Keratinocyte (primary cell): Measurements from ENCODE around the gene C12orf75. TPM values are rescaled to one million over a fixed set of nuclear protein-coding genes. Genes with fewer than 3 reads are reported as not detected.

Experiments used
- DNase-seq: peaks from one replicate; pipeline ENCODE4 v3.0.0-alpha.2; 2011; ENCODE audit warnings: low read depth, missing footprints, low spot score
- FAIRE-seq: peaks from 2 replicates; lab custom pipeline; 2011; peaks lifted over from hg19 to GRCh38; lab: Jason Lieb, UNC
- H2AFZ ChIP-seq: 2 replicates; pipeline ENCODE4 v1.6.0; 2012; ENCODE audit warnings: low read length, control low read depth, inconsistent platforms; ENCODE audit not compliant: control insufficient read depth
- H3K27ac ChIP-seq: 2 replicates; pipeline ENCODE4 v1.5.1; 2011; ENCODE audit warnings: low read length; ENCODE audit not compliant: control insufficient read depth, insufficient read depth
- H3K27me3 ChIP-seq: 3 replicates; pipeline ENCODE4 v1.6.0; 2011; ENCODE audit warnings: low read length; ENCODE audit not compliant: control insufficient read depth, insufficient read depth; ENCODE audit errors: extremely low read depth
- H3K36me3 ChIP-seq, 2 experiments: 2 replicates in 1 of 2; 3 replicates in 1 of 2; pipeline ENCODE4 v1.5.1; 2011; ENCODE audit warnings: low read length in 2 of 2, mild to moderate bottlenecking in 1 of 2; ENCODE audit not compliant: control insufficient read depth in 2 of 2, insufficient read depth in 2 of 2; ENCODE audit errors: extremely low read depth in 1 of 2
- H3K4me1 ChIP-seq: 3 replicates; pipeline ENCODE4 v1.5.1; 2011; ENCODE audit warnings: low read length; ENCODE audit not compliant: control insufficient read depth, insufficient read depth; ENCODE audit errors: extremely low read depth
- H3K4me2 ChIP-seq: 3 replicates; pipeline ENCODE4 v1.6.0; 2011; ENCODE audit warnings: low read depth, low read length; ENCODE audit not compliant: control insufficient read depth, insufficient read depth; ENCODE audit errors: extremely low read depth
- H3K4me3 ChIP-seq, 3 experiments: fragments of 200-600 bp in 1 of 3; sonication (generic) in 1 of 3; 2 replicates in 2 of 3; 3 replicates in 1 of 3; pipeline ENCODE4 v1.5.1; 2011 to 2016; ENCODE audit warnings: low read length in 3 of 3, mild to moderate bottlenecking in 3 of 3, control low read depth in 2 of 3, inconsistent platforms in 1 of 3, low read depth in 1 of 3, mixed read lengths in 1 of 3, mixed run types in 1 of 3, moderate library complexity in 1 of 3; ENCODE audit not compliant: control insufficient read depth in 2 of 3, insufficient read depth in 2 of 3; ENCODE audit errors: extremely low read depth in 1 of 3
- H3K79me2 ChIP-seq: 2 replicates; pipeline ENCODE4 v1.6.0; 2012; ENCODE audit warnings: low read length; ENCODE audit not compliant: control insufficient read depth, insufficient read depth
- H3K9ac ChIP-seq: 3 replicates; pipeline ENCODE4 v1.6.0; 2011; ENCODE audit warnings: low read length; ENCODE audit not compliant: control insufficient read depth, insufficient read depth; ENCODE audit errors: extremely low read depth
- H3K9me1 ChIP-seq: 3 replicates; pipeline ENCODE4 v1.6.0; 2011; ENCODE audit warnings: low read length; ENCODE audit not compliant: control insufficient read depth, insufficient read depth; ENCODE audit errors: extremely low read depth
- H3K9me3 ChIP-seq: 2 replicates; pipeline ENCODE4 v1.5.1; 2012; ENCODE audit warnings: low read depth, low read length; ENCODE audit not compliant: control insufficient read depth
- H4K20me1 ChIP-seq: 3 replicates; pipeline ENCODE4 v1.6.0; 2011; ENCODE audit warnings: low read length; ENCODE audit not compliant: control insufficient read depth, insufficient read depth; ENCODE audit errors: extremely low read depth
- CTCF ChIP-seq, 3 experiments: IDR thresholded peaks in 1 of 3; conservative IDR thresholded peaks in 1 of 3; optimal IDR thresholded peaks in 1 of 3; 2 replicates in 2 of 3; 3 replicates in 1 of 3; pipeline versions ENCODE3 to v1.5.1; 2011; ENCODE audit warnings: low read length in 3 of 3, mild to moderate bottlenecking in 3 of 3, moderate library complexity in 2 of 3, control low read depth in 1 of 3, inconsistent platforms in 1 of 3; ENCODE audit not compliant: insufficient read depth in 2 of 3; ENCODE audit errors: extremely low read depth in 1 of 3
- EZH2 ChIP-seq: IDR thresholded peaks from one replicate; pipeline ENCODE4 v1.6.1; 2012; ENCODE audit warnings: inconsistent platforms, mild to moderate bottlenecking, low read length, moderate library complexity
- dilution Hi-C: fragments of 300-500 bp; cut with MboI; formaldehyde crosslinking; loops from one replicate; pipeline ENCODE4 v1.7.0; 2020; ENCODE audit warnings: low sequenced_read_pairs; ENCODE audit not compliant: extremely low pct_ligation_motif_present
- polyA plus RNA-seq, 5 experiments: library from polyadenylated mRNA; depleted of rRNA in 3 of 5; stranded (reverse) in 3 of 5; stranded (forward) in 1 of 5; unstranded in 1 of 5; fragments of >200 nt; gene quantifications; 1 replicate in 1 of 5; 2 replicates in 3 of 5; 3 replicates in 1 of 5; pipeline versions ENCODE4 v1.2.1 to v1.2.3, GENCODE V29; 2011 to 2012; ENCODE audit warnings: missing spikeins in 2 of 5, low read depth in 1 of 5, low replicate concordance in 1 of 5

Gene C12orf75
- polyA plus RNA-seq, 1 donor (not counting 4 experiments of a cell fraction or from before 2014, with no cell fraction given) = 160 TPM

GRCh38 chr12:105329926-105330282 lies 587 bp upstream of the C12orf75 start:
- Histone ChIP-seq H4K20me1 (no peaks in the 10 kb centered on the region), H3K79me2 (peaks cover 26% of the 10 kb centered on the region), H3K4me3 (peak overlapping the region in 1 of 3 experiments; percentile 18), H3K27ac (no peak overlapping the region), H3K9me1 (no peaks in the 10 kb centered on the region), H3K4me1 (peaks cover 43% of the 10 kb centered on the region), H3K9me3 (no peaks in the 10 kb centered on the region), H3K27me3 (no peaks in the 10 kb centered on the region), H3K9ac (no peak overlapping the region), H3K4me2 (peak overlapping the region; percentile 45), H2AFZ (peak overlapping the region; percentile 43), H3K36me3 (no peaks in the 10 kb centered on the region)
- no peak for FAIRE-seq
- no peak for TF ChIP-seq CTCF (optimal IDR thresholded peaks at IDR 0.05 in 1 of 3, IDR thresholded peaks at IDR 0.05 in 1 of 3, conservative IDR thresholded peaks at IDR 0.05 in 1 of 3; ENCODE audit: extremely low read depth in 1 of 3, insufficient read depth in 2 of 3, low read length in 3 of 3)
- TF ChIP-seq EZH2 = no peak
- dilution Hi-C loops = no loop called here
- no peak for DNase-seq

DNA sequence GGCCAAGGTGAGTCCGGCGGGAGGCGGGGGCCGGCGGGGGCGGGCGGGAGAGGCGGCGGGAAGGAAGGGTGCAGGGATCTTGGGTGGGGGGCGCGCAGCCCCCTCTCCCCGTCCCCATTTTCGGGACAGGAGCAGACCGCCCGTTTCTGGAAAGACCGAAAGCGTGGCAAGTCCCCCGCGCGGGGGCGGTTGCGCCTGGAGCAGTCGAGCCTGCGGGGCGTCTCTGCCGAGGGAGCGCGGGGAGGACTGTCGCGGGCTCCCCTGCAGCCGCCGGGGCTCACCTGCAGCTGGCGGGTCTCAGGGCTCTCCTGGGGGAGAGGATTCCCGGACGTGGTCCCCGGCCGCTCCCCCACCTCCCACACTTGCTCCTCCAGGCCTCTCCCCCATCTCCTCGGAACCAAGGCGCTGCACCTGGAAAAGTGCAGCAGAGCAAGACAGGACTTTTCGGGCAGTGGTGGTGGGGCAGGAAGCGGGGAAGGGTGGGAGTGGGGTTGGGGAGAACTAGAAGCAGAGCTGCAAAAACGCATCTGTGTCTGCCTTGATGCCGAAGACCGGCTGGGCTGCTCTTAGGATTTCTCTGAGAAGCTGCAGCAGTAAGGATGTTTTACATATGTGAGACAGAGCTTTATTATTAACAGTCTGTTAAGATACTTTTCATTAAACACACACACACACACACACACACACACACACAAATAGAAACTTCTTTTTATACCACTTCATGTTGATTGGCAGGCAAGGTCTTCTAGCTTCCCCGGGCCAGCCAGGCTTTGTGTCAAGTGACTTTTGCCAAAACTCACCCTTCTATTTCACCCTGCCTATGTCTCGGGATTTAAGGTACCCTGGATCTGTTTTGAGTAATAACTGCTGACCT lies 677 bp downstream of the C12orf75 start:
- Histone ChIP-seq H3K4me1 (peaks cover 43% of the 10 kb centered on the region), H3K4me2 (peak overlapping the region; percentile 97), H3K36me3 (no peaks in the 10 kb centered on the region), H3K9ac (peak overlapping the region; percentile 66), H4K20me1 (no peaks in the 10 kb centered on the region), H3K27me3 (no peaks in the 10 kb centered on the region), H3K4me3 (peak overlapping the region; percentile 68 to 82 (median 76)), H3K9me3 (no peaks in the 10 kb centered on the region), H2AFZ (peak overlapping the region; percentile 36), H3K79me2 (peaks cover 39% of the 10 kb centered on the region), H3K27ac (peak overlapping the region; percentile 64), H3K9me1 (no peaks in the 10 kb centered on the region)
- FAIRE-seq (no peak), DNase-seq (no peak)
- TF ChIP-seq EZH2 = no peak
- dilution Hi-C loops = no loop called here
